NCI-H774 (cell line): ENCODE results near the gene RREB1.

Experiments
- DNase-seq: peaks from one replicate; lab custom pipeline; 2025; lab: John Stamatoyannopoulos, UW

The RREB1 gene

DNA sequence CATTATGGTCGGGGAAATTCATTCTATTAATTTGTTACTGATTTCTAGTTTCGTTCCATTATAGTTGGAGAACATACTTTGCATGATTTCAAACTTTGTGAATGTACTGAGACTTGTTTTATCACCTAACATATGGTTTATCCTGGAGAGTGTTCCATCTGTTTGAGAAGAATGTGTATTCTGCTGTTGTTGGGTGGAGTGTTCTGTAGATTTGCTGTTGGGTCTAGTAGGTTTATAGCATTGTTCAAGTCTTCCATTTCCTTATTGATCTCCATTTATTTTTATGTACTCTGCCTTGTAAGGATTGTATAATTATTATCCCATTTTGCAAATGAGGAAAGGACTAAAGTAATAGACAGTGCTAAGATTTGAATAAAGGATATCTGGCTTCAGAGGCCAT, 85.4 kb downstream of the RREB1 start:
- DNase-seq: no peak

DNA sequence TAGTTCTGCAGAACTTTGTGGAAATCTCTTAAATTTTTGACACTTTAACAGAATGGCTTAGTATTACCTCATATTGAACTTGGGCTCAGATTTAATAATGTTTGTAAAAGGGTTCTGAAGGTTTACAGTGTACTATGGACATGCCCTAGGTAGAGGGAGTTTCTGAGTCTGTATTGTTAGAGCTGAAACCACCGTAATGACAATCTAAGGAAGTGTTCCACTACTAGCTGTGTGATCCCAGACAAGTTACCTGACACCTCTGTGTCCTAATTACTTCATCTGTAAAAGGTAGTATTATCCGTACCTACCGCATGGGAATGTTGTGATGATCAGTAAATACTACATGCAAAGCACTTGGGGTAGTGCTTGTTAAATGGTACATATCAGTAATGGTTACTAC, 86.9 kb downstream of the RREB1 start:
- no peak for DNase-seq

DNA sequence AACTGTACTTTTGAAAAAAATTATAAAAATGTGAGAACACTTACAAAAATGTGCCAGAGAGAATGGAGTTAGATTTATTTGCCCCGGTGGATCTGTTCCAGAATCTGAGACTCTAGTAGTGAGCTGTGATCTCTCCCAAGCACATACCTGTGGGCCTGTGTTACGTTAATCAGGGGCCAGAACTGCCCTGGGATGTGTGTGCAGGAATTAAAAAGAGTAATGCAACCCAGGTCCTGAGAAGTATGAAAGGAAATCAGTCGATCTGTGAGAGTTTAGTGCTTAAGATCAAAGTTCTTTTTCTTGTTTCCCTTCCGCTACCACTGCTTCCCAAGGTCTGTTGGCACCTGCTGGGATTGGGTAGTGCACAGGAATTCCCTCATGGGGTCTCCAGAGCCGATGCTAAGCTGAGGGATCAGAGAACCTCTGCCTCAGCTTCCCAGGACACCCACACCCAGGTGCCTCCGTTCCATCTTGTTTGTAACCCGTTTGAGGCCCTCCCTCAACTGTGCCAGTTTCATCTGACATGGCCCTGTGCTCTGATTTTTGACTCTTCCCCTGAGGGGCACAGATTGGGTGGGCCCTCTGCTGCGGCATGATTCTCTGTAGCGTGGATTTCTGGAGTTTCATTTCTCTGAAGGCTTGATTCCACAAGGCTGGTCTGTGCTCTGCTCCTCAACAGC, 87.7 kb downstream of the RREB1 start:
- DNase-seq: no peak

DNA sequence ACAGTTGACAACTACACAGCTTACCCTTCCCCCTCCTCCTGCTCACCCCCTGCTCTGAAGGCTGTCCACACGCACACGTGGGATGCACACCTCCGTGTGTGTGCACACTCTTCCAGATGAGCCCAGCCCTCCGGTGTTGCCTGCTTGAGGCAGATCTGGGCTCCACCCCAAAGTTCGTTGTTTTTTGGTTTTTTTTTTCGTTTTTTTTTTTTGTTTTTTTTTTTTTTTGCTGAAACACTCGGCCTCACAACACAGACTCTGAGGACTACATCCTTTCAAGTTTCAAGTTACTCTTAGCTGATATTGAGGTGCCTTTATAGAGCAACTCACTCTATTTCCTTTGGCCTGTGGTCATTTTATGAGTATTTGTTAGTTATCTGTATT, 88.2 kb downstream of the RREB1 start:
- DNase-seq: no peak

DNA sequence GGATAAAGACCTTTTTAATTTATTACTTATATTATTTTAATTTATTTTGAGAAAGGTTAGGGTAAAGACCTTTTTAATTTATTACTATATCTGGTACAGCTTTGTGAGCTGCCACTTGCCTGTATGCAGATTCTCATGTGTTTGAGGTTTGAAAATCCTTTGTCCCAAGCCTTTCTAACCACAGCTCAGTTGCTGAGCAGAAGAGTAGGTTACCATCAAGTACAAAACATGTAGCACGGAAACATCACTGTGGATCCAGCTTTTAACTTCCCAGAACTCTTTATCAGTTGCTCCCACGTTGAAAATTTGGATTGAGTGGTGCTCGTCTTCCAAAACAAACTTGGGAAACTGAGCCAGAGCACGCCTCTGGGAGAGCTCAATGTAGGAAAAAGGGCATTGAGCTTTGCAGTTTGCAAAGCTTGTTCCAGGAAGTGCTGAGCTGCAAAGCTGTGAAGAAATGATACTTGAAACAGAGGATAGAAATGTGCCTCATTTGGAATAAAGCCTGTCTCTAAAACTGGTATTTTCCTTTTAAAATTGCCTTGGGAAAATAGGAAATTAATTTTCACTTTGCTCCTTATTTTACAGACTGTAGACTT, 89.0 kb downstream of the RREB1 start:
- DNase-seq: no peak

DNA sequence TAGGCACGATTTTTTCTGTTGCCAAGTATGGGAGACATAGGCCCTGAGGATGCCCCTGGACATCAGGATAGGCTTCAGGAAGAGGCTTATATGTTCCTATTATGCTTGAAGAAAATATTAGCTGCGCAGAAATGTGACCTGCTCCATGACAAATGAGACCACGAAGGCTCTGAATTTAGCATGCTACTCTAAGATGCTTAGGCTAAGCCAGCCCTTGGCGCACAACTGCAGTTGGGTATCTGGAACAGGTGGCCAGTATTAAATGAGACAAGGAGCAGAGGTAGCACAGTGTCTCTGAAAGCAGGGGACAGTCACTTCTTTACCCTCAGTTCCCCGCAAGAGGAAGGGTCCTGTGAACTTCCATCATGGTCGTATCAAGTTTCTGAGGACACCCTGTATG, 90.0 kb downstream of the RREB1 start:
- no peak for DNase-seq

DNA sequence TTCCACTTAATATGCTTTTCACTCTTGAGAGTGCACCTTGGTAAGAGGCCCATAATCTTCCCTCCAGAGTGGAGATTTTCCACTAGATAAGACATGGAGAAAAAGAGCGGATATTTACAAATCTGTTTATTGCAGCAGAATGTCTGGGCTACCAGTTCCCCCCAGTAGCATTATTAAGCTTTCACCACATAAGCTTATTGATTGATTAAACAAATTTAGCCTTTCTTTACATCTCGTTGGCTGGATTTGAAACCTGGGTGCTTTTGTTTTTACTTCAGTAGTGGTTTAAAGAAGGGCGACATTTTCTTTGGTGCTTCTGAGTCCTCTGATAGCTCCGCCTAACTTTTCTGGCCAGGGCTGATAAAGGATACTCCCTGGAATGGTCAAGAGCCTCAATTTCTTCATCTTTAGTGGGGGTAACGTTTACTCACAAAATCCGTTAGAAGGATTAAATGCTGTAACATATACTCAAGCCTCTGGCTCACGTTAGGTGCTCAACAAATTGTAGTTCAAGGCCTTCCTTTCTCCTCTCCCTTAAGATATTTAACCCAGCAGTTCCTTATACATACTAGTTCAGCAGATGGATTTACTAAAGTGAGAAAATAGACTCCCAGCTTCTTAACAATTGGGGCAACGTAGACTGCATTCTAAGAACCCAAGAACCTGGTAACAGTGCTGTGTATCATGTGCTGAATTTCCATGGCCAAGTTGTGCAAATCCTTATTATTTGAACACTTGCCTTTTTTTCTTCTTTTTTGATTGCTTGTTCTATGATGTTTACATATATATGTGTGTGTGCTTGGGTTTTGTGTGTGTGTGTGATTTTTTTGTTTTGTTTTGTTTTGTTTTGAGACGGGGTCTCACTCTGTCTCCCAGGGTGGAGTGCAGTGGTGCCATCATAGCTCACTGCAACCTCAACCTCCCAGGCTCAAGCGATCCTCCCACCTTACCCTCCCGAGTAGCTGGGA, 91.4 kb downstream of the RREB1 start:
- no peak for DNase-seq

DNA sequence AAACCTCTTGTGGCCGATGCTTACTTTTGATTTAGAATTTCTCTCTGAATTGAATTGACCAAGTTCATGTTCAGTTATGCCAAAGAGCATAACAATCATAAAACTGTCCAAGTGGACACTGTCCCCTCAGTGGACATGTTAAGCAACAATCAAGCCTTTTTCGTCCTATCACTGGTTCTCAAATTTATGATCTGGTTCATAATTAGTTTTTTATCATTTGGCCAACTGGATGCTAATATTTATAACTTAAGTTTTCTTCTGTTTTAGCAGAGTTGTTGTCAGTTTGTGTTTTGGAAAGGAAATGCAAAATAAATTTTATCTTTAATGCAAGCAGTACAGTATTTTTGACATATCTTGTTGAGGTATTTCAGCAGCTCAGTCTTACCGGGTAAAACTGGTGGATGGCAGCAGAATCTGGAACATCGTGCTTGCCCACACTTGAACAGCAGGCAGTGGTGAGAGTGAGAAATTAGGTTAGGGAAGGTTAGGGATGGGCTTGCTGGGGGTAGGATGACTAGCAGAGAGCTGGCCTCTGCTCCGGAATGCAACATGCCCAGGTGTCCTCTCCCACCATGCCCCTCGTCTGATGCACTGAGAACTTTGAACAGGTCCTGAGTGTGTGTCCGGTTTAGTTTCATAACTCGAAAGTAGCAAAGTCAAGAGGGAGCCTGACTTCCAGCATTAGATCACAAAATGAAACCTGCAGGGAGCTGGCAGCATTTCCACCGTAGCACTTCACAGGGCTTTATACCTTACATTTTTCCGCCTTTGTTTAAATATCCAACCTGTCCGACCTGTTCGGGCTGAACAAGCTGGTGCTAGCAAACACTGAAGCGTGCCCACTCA, 93.1 kb downstream of the RREB1 start:
- DNase-seq: peak; percentile 58

DNA sequence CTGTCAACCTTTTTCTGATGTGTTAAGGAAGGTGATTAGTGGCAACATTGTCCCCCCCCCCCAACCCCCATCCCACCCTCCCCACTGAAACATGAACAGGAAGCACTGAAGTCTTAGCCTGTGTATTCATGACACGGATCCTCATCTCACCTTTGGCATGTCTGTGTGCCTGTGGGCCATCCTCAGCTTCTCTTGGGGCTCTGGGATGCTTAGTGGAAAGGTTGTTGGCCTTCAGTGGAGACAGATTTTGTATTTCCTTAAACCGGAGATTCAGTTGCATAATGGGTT, 93.6 kb downstream of the RREB1 start:
- no peak for DNase-seq

DNA sequence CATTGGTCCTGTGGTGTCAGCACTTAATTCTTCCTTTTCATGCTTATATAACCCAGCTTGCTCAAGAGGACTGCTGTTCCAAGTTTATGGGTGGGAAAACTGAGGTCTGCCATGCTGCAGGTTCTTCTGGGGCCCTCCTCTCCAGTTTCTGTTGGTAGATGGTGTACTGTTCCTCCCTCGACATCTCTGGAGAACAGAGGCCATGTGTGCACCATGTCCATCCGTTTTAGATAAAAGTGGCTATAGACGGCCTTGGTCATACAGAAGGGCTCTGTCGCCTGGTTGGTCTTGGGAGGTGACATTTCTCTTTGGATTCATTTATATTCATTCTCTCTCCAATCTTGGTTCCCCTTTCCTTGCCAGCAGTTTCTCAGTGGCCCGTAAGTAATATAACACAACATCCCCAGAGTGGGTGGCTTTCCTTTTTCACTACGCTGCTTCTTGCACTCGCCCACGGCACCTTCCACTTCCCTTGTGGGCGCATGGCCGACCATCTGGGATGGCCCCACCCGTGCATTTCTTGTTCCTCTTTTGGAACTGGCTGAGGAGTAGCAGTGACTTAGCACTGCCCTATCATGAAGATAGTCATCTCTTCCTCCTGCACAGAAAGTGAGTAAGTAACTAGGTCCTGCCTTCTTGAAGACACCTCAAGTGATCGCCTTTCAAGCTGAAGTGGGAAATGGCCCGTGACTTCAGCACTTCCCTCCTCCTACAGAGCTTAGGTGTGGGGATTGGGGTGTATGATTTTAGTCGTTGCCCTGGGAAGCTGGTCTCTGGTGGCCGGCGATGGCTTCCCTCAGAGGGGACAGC, 94.2 kb downstream of the RREB1 start:
- no peak for DNase-seq

DNA sequence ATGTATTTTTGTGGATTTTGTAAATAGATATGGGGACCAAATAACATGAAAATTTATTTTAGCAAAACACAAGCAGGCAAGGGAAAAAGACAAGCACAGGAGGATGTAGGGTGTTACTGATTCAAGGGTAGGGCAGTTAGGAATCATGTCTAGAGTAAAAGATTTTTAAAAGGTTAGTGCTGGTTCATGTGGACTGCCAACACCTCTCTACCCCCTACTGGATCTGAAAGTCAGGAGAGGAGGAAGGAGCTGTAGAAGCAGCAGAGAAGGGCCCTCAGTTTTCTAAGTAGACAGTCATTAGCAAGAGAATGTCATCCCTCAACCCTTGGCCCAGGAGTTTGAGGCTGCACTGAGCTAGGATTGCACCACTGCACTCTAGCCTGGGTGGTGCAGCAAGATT, 95.2 kb downstream of the RREB1 start:
- DNase-seq: no peak

DNA sequence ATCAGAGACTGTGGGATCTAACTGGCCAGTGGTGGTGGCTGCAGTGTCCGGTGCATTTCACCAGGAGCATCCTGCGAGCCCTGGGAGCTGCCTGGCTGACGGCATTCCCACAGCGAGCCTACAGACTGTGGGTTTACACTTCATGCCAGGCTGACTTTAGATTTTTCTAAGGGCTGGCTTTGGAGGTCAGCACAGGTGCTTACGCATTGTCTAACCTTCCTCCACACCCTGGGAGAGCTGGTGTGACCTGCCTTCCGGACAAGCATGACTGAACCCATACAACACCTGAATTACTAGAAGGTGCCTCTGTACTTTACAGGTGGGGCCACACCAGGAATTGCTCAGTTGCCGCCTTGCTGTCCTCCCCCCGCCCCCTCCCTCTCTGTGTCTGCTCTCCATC, 96.2 kb downstream of the RREB1 start:
- no peak for DNase-seq

DNA sequence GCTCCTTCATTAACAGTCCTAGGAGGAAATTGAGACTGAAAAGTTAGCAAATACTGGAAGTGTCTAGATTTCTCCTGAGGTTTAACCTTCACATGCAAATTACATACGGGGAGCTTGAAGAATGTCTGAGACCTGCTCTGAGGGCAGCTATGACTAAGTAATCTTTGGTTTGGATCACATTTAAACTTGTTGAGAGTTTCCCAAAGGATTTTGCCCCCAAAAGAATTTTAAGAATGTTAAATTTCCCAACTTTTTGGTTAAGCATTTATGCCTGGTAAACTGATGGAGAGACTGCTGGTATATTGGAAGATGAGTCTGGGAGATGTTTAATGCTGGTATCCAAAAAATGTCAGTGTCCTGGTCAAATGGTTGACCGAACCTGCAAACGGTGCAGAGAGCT, 97.0 kb downstream of the RREB1 start:
- DNase-seq: no peak

DNA sequence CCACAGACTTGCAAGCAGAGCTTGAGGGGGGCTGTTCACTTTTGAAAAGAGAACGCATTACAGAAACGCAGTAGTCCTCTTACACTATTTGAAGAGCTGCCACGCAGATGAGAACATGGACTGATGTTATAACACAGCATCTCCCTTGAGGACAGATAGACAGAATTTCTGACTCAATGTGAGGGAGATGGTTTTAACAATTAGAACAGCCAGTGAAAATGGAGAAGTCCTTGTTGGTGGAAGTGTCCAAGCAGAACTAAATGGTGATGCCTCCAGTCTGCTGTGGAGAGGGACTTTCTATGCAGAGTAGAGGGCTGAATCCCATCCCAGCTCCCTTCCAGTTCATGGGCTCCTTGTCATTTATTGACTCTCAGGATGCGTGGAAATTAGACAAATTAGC, 100.0 kb downstream of the RREB1 start:
- DNase-seq: no peak

DNA sequence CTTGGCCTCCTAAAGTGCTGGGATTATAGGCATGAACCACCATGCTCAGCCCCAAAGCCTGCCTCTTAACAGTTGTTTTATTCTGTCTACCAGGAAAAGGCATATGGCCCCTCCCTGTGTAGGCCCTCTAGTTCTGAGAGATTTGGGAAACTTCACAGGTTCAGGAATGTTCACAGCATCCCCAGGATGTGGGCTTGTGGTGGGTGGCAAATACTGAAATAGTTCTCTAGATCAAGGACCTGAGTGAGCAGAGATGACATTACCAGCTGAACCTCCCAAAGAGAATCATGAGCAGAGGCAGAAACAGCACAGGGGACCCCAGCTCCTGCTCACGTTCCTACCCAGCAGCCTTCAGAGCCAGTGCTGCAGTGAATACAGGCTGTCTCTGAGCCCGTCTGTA, 105.7 kb downstream of the RREB1 start:
- no peak for DNase-seq

DNA sequence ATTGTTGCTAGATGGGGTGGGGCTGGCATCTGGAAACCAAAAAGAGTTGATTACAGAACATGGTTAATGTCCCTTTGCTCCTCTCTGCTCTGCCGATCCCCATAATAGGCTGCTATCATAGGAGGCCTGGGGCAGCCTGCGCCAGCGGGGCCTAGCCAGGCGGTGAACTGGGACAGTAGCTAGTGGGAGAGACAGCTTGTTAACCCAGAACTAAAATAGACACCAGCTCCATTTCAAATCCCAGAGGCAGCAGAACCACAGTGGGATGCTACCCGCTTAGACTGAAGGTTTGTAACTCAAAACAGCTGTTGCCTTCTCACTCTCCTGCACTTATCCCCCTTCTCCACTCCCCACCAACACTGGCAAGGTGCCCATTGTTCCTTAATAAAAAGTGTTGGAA, 106.7 kb downstream of the RREB1 start:
- no peak for DNase-seq

DNA sequence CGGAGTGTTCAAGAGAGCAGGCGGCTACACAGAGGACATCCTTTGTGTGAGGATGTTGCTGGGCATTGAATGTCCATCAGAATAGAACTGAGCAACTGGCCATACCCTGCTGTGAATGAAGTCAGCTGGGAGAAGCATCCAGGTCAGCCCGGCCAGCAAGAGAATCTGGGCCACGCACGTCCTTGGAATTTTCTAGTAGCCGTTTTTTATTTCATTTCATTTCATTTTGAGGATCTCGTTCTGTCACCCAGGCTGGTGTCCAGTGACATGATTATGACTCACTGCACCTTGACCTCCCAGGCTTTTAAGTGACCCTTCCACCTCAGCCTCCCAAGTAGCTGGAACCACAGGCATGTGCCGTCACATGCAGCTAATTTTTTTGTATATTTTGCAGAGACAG, 107.4 kb downstream of the RREB1 start:
- no peak for DNase-seq

DNA sequence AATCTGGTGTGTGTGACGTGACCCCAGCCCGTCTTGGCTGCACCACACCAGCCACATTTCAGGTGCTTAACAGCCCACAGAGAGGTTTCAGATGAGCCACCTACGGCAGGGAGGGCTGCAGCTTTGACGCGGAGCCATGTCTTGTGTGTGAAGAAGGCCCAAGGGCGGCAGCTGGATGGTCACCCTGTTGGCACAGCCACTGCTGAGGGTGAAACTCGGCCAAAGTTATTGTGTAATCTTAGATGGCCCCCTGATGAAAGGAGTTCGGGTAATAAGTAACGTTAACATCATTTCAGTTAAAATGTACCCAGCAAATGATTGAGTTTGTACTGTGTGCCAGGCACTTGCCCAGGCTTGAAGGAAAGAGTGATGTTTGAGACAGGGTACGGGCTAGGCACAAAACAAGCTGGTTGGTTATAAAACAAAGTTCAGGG, 108.1 kb downstream of the RREB1 start:
- DNase-seq: no peak

DNA sequence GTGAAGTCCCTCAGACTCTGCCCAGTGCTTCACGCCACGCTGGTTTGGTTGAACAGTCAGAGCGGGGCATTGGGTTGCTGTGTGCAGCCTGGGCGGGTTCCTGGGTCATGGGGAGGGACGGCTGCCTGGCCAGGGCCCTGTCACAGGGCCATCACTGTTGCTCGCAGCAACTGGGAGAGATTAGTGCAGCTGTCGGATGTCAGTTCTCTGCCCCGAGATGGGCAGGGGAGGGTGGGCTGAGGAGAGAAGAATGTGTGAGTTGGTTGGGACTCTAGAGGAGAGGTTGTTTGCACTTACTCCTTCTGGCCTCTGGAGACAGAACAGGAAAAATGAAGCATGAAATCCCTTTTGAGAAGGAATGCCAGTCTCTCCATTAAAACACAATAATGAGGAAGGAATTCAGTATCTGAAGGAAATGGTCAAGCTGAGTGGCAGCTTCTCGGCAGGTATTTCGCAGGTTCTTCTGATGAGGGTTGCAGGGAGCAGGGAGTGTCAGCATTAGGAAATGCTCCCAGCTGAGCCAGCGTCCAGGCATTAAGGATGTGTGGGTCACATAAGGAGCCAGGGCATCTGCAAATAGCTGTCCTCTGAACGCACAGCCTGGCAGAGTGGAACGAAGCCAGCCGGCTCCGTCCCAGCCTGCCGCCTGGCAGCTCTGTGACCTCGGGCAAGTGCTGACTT, 109.3 kb downstream of the RREB1 start:
- DNase-seq: no peak

DNA sequence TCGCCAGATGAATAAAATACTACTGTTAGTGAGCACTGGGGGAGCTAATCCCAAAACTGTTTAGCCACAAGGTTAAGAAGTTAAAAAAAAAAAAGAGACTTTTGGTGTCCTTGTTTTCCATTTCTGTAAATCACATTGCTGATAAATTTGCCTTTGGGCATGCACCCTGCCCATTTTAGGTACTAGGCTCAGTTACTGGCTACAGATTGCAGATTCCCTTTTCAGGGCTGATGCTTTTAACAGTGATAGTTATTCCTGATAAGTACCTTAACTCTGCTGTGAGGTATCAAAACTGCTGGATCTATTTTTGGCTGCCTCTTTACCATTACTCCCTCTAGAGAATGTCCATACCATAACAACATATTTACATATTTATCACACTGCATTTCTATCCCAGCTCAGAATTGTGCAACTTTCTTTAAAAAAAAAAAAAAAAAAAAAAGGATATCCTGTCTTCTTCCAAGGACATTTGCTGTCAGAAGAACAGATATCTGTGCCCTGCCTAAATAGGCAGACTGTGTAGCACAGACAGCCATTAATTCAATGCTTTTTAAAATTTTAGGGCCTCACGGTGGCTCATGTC, 110.7 kb downstream of the RREB1 start:
- no peak for DNase-seq

DNA sequence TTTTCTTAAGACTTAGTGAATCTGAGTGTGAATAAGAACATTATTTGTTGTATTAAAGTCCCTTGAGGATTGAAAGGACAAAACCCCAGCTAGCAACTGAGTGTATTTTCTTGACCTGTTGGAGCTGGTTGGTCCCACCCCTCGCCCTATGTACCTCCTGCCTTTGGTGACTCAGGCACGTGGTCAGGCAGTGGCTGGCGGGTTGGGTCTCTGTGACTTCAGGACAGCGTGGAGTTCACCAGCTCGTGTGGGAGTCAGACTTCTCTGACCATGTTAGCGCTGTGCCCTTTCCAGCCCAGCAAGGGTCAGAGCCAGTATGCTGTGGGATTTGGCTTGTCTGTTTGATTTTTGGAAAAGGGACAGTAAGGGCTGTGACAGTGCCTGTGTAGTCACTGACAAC, 111.5 kb downstream of the RREB1 start:
- no peak for DNase-seq
